ENCODE results near the gene ARV1.
"Not testable (repeated sequence)": the region's sequence is repeated elsewhere in the genome, so short reads cannot be mapped to it uniquely, and the experiment has no call there.

ARV1 gene

DNA sequence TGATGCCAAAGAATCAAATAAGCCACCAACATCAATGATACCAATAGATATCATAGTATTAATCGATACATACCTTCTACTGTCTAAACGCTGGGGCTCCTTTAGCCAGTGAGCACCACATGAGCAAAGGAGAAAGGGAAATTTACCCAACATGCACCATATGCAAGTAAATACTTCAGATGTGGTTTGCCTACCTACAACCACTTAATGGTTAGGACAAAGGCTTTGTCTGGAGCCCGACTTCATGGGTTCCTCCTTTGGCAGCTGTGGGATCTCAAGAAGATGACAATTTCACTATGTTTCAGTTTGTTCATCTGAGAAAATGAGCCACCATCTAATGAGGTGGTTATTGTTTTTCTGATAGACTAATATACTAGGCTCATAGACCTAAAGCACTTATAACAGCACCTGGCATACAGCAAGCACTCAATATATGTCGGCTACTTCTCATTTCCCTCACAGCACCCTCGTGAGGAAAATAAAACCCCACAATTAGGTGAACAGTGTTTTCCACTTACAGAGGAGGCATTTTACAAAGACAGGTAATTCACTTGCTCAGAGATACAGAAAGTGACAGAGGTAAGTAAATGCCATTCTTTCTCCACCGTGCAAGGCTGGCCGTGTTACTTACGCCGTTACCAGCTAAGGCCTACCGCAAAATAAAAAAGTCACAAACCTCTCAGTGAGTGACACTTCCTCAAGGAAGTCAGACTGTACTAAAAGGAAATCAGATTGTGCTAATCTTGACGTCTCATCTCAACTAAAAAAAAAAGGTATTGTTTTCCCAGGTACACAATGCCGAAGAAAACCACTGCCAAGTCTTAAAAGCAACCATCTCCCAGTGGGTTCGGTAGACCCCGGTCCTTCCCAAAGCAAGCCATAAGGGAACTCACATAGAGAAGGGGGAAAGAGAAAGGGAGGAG, 1.8 kb upstream of the ARV1 start:
- DNase-seq, result peak; percentile 18

DNA sequence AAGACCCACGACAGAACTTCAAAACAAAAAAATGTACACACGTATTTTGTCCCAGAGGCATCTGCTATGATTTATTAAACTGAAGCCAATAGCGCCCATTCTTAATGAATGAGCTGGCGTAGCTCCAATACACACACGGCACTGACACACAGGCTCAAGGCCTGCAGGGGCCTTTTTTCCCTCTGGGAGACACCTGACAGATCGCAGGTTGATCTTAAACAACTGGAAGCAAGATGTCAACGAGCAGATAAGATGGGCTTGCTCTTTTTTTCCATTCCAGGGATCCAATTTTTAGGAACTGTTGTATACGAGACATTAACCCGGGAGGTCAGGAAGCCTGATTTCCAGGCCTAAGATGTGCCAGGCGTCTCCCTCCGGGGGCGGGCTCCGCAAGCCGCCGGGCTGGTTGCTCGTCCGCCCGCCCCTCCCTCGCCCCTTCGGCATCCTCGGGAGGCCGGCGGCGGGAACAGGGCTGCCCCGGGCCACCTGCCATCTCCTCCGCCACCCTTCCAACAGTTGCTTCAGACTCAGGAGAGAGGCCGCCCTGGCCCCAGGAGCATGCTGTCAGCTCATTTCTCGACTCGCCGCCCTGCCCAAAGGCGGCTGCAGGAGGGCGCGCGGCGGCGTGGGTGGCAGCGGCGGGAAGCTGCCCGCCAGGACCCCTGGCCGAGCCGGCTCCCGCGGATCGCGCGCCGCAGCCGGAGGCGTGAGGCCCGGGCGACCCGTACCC, 968 bp upstream of the ARV1 start:
- peak; percentile 13 for DNase-seq

GRCh38 chr1:230979389-230979716, 459 bp downstream of the ARV1 start:
- no peak for DNase-seq

- DNase-seq, result no peak
Observed at GRCh38 chr1:230979952-230980351, 1.1 kb downstream of the ARV1 start.

- DNase-seq, result no peak
Observed at GRCh38 chr1:230982696-230983095, 3.8 kb downstream of the ARV1 start.

GRCh38 chr1:230983811-230984210, 4.9 kb downstream of the ARV1 start:
- DNase-seq, result no peak

GRCh38 chr1:230984622-230985515, 6.0 kb downstream of the ARV1 start:
- not testable (repeated sequence) for DNase-seq

DNA sequence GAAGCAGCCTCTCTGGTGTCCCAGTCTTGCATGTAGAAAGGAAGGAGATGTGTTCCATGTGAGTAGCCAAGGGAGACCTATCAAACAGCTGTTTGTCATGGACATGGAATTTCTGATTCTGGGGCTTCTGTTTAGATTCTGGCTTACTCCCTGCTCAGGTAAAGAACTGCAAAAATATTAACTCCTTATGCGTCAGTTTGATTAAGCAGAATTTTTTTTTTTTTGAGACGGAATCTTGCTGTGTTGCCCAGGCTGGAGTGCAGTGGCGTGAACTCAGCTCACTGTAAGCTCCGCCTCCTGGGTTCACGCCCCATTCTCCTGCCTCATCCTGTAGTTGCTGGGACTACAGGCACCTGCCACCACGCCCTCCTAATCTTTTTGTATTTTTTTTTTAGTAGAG, 6.8 kb downstream of the ARV1 start:
- no peak for DNase-seq

DNA sequence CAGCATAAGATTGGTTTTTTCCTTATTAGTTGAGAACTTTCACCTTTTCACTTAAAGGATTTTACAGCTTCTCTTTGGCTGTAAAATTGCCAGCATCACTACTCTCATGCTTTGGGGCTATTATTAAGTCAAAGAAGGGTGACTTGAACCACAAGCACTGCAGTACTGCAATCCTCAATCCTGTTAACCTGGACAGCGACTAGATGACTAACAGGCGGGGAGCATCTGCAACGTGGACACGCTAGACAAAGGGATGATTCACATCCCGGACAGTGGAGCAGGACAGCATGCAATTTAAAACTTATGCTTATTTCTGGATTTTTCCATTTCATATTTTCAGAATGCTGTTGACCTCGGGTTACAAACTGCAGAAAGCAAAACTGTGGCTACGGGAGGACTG, 8.1 kb downstream of the ARV1 start:
- DNase-seq, result no peak

- DNase-seq, result no peak
Observed at GRCh38 chr1:230987448-230987847, 8.6 kb downstream of the ARV1 start.

- no peak for DNase-seq
Observed at GRCh38 chr1:230992100-230992774, 13.3 kb downstream of the ARV1 start.

GRCh38 chr1:230994860-230995259, 16.0 kb downstream of the ARV1 start:
- no peak for DNase-seq

DNA sequence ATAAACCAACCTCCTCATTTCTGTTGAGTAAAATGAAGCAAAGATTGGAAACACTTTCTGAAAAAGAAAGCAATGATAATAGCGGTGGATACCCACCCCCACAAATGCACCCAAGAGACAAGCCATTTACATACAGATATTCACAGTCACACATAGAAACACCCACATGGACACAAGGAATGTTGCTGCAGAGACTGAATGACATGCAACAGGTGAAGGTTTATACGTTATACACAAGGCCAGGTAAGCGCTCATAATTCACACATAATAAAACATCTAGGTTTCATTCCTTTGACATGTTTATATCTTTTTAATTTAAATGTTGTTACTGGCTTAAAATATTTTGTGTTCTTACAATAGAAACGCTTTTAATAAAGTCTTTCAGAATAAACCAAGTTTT, 21.3 kb downstream of the ARV1 start:
- no peak for DNase-seq

- no peak for DNase-seq
Observed at GRCh38 chr1:231000639-231001038, 21.7 kb downstream of the ARV1 start.

- DNase-seq, result no peak
Observed at GRCh38 chr1:231001892-231002291, 23.0 kb downstream of the ARV1 start.

GRCh38 chr1:231007535-231007934, 28.6 kb downstream of the ARV1 start:
- not testable (repeated sequence) for DNase-seq

DNA sequence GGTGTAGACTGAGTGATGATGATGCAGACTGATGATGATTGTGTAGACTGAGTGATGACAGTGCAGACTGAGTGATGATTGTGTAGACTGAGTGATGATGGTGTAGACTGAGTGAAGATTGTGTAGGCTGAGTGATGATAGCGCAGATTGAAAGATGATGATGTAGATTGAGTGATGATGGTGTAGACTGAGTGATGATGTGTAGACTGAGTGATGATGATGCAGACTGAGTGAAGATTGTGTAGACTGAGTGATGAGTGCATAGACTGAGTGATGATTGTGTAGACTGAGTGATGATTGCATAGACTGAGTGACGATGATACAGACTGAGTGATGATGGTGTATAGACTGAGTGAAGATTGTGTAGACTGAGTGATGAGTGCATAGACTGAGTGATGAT, 32.5 kb downstream of the ARV1 start:
- no peak for DNase-seq

DNA sequence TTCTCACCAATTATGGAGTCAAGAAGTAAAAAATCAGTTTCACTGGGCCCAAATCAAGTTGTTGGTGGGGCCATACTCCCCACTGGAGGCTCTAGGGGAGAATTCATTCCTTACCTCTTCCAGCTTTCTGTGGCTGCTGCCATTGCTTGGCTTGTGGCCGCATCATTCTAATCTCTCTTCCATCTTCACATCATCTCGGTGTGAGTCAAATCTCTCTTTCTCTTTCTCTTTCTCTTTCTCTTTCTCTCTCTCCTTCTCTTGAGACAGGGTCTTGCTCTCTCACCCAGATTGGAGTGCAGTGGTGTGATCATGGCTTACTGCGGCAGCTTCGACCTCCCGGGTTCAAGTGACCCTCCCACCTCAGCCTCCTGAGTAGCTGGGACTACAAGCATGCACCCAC, 33.1 kb downstream of the ARV1 start:
- DNase-seq, result no peak

DNA sequence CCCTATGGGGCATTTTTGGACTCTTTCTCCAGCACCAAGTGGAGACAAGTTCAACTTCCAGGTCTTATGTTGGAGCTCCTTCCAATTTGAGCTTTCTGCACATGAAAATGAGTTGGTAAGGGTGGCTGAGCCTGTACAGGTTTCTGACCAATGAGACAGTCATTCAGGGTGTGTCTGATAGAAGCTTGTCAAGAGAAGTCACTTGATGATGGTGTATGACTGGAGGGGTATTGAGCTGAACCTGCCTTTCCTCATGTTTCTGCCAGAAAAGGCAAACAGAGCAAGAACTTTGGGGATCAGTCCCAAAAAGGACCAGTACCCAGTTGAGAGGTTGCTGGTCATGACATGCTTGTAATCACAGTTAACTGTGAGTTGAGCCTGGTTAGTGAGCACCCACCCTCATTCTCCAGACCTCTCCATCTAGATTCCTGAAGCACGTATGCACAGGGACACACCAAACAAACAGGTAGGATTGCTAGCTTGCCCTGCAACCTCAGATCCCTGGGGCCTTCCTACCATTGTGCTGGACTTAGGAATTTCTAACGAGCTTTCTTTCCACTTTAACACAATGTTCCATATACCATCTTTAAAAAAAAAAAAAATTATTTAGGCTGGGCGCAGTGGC, 34.6 kb downstream of the ARV1 start:
- no peak for DNase-seq

DNA sequence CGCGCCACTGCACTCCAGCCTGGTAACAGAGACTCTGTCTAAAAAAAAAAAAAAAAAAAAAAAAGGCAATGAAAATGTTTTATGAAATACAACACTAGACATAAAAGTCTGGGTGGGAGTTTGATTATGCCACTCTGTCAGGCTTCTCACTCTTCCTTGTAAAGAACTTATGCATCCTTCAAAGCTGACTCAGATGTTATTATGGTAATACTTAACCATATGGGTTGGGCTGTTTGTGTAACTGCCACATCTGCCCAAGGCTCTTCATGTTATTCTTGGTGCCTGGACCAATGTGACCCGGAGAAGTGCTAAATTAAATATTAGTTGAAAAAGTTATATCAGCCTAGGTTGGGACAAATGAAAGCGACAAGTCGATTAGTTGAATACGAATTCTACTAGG, 37.3 kb downstream of the ARV1 start:
- DNase-seq, result no peak

DNA sequence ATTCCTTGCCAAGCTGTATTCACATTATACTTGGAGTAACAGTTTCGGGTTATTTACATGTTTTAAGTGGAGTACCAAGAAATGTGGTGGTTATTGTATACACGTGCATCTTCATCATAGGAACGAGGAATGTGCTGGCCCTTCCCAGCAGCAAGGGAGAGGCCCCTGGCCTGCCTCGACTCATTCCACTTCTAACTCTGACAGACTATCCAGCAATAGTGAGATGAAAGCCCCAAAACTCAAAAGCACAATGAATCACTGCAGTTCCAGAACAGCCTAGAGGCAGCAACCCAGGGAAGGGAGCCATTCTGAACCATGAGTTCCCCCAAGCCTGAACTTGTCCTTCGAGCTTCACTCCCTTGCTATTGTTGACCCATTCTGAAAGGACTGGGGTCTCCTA, 38.1 kb downstream of the ARV1 start:
- DNase-seq, result no peak

DNA sequence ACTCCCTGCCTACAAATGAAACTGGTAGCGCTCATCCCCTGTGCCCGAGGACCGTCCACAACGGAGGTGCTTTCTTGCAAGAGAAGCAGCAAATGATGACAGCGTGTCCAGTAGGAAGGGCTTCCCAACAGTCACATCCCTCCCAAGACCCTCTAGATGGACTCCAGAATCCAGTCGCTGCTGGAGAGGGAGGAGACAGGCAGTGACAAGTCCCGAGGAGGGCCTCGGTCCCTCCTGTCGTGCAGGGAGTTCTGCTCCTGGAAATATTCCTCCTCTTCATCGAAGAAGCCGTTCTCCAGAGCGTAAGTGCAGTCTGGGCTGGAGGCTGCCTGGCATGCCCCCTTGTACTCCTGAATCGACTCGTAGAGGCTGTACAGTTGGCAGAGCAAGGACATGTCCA, 40.8 kb downstream of the ARV1 start:
- no peak for DNase-seq
